Limb (tissue), 2 donors: Measurements from ENCODE around the gene IL1RL2.

ENCODE experiments used
- DNase-seq, 2 donors: peaks; one replicate each; pipeline ENCODE4 v3.0.0-alpha.2; 2016; ENCODE audit errors: extremely low spot score in 2 of 2

IL1RL2 gene

GRCh38 chr2:102238039-102238756 lies 51.4 kb downstream of the IL1RL2 start:
- no peak for DNase-seq

GRCh38 chr2:102238778-102239177 lies 52.0 kb downstream of the IL1RL2 start:
- no peak for DNase-seq

GRCh38 chr2:102239344-102239743 lies 52.5 kb downstream of the IL1RL2 start:
- no peak for DNase-seq

GRCh38 chr2:102240640-102241370 lies 54.0 kb downstream of the IL1RL2 start:
- peak; percentile 84 to 86 for DNase-seq

- no peak for DNase-seq
These were observed 54.9 kb downstream of the IL1RL2 start for GRCh38 chr2:102241616-102242305.

- no peak for DNase-seq
These were observed 58.7 kb downstream of the IL1RL2 start for GRCh38 chr2:102245266-102246151.

GRCh38 chr2:102250278-102250821 lies 63.5 kb downstream of the IL1RL2 start:
- no peak for DNase-seq

- DNase-seq: peak in 1 of 2 donors; percentile 66
These were observed 64.4 kb downstream of the IL1RL2 start for GRCh38 chr2:102251042-102251848.

GRCh38 chr2:102251849-102252203 lies 65.0 kb downstream of the IL1RL2 start:
- DNase-seq: no peak

GRCh38 chr2:102252236-102252635 lies 65.4 kb downstream of the IL1RL2 start:
- DNase-seq: no peak

- DNase-seq: no peak
These were observed 66.4 kb downstream of the IL1RL2 start for GRCh38 chr2:102253140-102253752.

- no peak for DNase-seq
These were observed 66.9 kb downstream of the IL1RL2 start for GRCh38 chr2:102253753-102254150.

GRCh38 chr2:102256276-102256675 lies 69.5 kb downstream of the IL1RL2 start:
- DNase-seq: no peak

- no peak for DNase-seq
These were observed 70.1 kb downstream of the IL1RL2 start for GRCh38 chr2:102256874-102257462.

GRCh38 chr2:102258025-102258385 lies 71.2 kb downstream of the IL1RL2 start:
- no peak for DNase-seq

GRCh38 chr2:102258386-102259074 lies 71.7 kb downstream of the IL1RL2 start:
- DNase-seq: no peak

- no peak for DNase-seq
These were observed 74.8 kb downstream of the IL1RL2 start for GRCh38 chr2:102261467-102262135.
